Epidermal melanocyte (primary cell): Measurements from ENCODE around the gene GSC2.

Source experiments
- DNase-seq: peaks from one replicate; pipeline ENCODE4 v3.0.0; 2011; ENCODE audit warnings: low spot score; ENCODE audit not compliant: insufficient read length

The GSC2 gene

GRCh38 chr22:19120829-19121630 is 29.1 kb downstream of the GSC2 start:
- DNase-seq: no peak

DNA sequence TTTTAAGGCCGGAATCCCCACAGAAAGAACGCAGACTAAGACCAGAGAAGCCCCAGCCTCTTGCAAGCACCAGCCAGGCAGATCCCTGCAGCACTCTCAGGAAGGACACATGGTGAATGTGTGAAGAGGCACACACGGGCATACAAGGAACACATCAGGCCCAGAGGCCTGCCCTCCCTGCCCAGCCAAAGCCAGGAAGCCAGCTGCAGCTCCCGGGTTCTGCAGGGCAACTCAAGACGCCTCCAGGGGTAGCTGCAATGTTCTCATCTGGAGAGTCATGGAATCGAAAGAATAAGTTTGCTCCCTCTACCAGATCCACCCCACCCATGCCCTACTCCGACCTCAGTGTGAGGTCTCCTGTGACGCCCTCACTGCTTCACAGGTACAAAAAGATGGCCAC is 30.1 kb downstream of the GSC2 start:
- no peak for DNase-seq

GRCh38 chr22:19118329-19118880 is 31.7 kb downstream of the GSC2 start:
- no peak for DNase-seq

- DNase-seq: no peak
These were observed 33.0 kb downstream of the GSC2 start for GRCh38 chr22:19117111-19117512.

DNA sequence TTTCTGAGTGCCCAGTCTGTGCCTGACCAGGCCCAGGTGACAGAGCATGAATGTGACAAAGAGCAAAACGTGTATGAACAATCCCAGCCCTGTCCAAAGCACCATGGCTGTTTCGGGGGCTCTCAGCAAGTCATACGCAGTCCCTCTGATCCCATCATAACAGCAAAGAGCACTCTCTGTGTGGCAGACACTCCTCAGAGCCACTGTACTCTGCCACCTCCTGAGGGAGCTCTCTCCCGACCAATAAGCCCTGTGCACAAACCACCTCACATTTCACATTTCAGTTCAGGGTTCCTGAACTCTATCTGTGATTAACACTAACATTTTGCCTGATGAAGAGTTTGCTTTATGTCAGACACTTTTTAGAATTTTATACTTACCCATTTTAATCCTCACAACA is 34.5 kb downstream of the GSC2 start:
- no peak for DNase-seq

- DNase-seq: no peak
These were observed 35.0 kb downstream of the GSC2 start for GRCh38 chr22:19114984-19115552.

DNA sequence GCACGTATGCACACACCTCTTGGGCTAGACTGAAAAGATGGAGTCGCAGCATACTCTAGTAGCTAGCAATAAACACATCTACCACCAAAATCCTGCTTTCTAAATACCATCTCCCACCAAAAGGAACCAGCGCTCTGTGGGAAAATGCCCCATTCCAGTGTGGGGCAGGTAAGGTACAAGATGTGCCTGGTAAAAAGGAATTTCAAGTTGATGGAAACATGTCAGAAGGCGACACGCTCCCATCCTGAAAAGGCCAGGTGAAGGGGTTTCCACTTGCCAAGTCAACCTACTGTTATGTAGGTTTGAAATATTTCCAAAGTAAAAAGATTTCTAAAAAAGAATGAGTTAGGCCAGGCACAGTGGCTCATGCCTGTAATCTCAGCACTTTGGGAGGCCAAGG is 36.7 kb downstream of the GSC2 start:
- no peak for DNase-seq

DNA sequence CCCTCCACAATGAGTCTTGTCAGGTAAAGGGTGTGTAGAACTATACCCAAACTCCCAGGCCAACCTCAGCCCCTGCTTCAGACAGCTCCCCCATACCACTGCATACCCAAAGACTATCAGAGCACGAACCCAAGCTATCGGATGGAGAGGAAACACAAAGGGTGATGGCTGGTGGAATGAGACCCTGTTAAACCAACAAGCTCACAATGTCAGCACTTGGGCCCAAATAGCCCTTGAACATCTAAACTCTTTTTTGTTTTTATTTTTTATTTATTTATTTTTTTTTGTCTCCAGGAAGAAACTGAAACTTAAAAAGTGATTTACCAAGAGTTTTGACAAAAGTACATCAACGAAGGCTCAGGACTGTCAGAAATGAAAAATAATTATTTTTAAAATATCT is 38.5 kb downstream of the GSC2 start:
- DNase-seq: no peak

DNA sequence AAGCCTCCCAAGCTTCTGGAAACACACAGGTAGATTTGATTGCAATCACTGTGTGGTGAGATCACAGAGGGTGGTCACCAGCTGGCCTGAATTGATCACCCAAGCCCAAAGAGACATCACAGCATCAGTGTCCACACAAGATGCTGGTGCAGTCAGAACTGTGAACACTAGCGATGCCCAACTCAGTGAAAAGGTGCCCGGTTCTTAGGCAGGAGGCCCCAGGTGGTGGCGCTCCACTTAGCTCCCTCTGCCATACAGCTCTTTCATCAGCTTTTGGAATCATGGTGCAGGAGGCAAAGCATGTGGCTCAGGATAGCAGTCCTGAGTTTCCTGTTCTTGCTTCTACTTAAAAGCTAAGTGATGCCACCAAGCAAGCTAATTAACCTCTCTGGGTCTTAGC is 39.0 kb downstream of the GSC2 start:
- no peak for DNase-seq

GRCh38 chr22:19110646-19111045 is 39.4 kb downstream of the GSC2 start:
- no peak for DNase-seq

GRCh38 chr22:19110064-19110458 is 40.0 kb downstream of the GSC2 start:
- no peak for DNase-seq

GRCh38 chr22:19109198-19110063 is 40.7 kb downstream of the GSC2 start:
- DNase-seq: no peak

- no peak for DNase-seq
These were observed 41.3 kb downstream of the GSC2 start for GRCh38 chr22:19108807-19109197.

- no peak for DNase-seq
These were observed 42.4 kb downstream of the GSC2 start for GRCh38 chr22:19107730-19108074.

DNA sequence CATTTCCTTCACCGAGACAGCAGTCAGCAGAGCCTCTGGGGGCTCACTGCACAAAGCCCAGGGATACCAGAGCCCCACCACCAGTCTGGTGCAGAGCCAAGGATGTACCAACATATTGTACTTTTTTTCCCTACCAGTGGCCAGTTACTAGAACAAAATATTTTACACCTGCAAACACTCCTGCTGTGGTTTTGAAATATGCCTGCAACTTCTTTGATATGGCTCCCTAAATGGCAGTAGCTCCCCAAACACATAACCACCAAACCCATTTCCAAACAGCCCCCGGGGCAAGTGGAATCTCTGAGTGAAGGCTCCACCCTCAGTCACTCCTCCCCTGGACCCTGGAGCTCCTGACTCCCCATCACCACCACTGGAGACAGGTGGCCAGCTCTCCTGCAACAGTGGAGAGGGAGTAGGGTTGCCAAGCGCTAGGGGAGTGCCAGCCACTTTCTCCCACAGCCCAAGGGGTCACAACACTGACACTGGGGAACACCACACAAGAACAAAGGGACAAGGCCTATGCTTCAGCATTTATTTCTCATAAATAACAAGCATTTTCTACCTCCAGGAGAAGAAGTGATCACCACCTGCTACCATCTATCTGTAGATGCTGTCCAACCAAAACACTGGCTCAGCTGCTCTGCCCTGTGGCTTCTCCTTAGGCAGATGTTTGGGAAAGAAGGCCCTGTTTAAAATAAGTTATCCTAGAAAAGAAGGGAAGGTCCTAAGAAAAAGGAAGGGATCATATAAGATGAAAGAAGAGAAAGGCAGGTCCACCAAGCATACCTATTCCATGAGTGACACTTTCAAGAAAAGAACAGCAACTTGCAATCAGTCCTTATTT is 43.0 kb downstream of the GSC2 start:
- DNase-seq: no peak

- DNase-seq: no peak
These were observed 44.0 kb downstream of the GSC2 start for GRCh38 chr22:19105867-19106802.

- DNase-seq: no peak
These were observed 44.6 kb downstream of the GSC2 start for GRCh38 chr22:19105456-19105855.

DNA sequence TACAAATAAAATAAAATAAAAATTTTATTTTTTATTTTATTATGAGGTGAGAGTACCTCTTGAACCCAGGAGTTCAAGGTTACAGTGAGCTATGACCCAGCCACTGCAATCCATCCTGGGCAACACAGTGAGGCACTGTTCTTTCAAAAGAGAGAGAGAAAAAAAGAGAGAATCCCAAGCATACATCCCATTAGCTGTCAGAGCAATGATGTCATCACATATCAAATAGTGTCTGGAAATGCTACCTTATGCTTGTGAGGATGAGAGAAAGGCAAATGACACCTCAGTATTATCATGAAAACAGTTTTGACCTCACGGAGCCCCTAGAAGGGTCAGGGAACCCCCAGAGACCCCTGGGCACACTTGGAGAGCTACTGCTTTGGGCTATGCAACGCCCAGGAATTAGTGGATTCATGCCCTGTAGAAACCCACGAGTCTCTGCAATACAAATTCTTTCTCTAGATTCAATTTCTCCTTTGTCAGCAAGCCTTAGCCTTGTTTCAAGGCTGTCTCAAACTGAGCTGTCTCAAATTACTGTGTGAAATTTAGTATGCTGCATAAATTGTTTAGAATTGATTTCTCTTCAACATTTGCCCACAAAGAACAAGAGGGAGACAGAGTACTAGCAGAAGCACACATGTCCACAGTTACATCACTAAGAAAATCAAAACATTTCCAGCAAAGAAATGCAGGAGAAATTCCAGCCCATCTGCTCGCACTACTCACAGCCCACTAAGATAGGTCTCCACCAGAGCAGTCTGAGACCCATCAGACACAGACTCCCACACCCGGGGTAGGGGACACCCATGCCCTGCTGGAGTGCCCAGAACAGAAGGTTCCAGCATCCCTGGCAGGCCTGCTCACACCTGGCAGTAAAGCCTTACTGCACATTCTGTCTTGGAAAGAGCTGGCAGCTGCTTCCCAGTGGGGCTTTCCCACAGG is 45.9 kb downstream of the GSC2 start:
- no peak for DNase-seq

DNA sequence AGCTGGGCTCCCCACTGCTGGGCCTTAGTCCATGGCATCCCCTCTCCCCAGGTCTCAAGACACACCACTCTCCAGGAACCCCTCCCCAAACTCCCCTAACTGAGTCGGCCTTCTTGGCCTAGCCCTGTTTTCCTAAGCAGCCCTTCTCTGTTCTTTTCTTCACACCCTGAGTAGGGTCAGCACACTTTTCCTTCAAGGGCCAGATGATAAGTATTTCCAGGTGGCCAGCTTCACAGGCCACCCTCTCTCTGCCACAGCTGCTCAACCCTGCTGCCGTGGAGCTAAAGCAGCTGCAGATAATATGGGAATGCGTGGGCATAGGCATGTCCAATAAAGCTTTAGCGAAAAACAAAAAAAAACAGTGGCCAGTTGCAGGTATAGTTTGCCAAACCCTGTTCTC is 51.9 kb downstream of the GSC2 start:
- DNase-seq: no peak
